ENCODE measurements around the gene SP140L.

GRCh38 chr2:230356084-230356483 is 29.1 kb downstream of the SP140L start:
- TF ChIP-seq TAF1 (IDR thresholded peaks at IDR 0.05; ENCODE audit: low read depth, low read length), result no peak
- no peak for TF ChIP-seq POLR2AphosphoS5 (IDR thresholded peaks at IDR 0.05; ENCODE audit: low read depth, low read length)
- no peak for TF ChIP-seq POLR2A (IDR thresholded peaks at IDR 0.05; ENCODE audit: low read depth, low read length)
- no peak for TF ChIP-seq SPI1 (IDR thresholded peaks at IDR 0.05; ENCODE audit: low read depth, low read length)
- no peak for TF ChIP-seq PAX5 (IDR thresholded peaks at IDR 0.05; ENCODE audit: insufficient read depth, low read length, severe bottlenecking)
